GM18858 (cell line): ENCODE results near the gene CROCC.
"Not testable (repeated sequence)": the region's sequence is repeated elsewhere in the genome, so short reads cannot be mapped to it uniquely, and the experiment has no call there.

Experiments used
- ATAC-seq: cut with Tn5 transposase; IDR thresholded peaks from one replicate; pipeline ENCODE4 v1.9.1; 2021; ENCODE audit not compliant: unreplicated experiment

Gene CROCC

GRCh38 chr1:16964169-16964568 is 42.4 kb downstream of the CROCC start:
- ATAC-seq: not testable (repeated sequence)

GRCh38 chr1:16965486-16966067 is 43.8 kb downstream of the CROCC start:
- no peak for ATAC-seq

- no peak for ATAC-seq
These were observed 44.6 kb downstream of the CROCC start for GRCh38 chr1:16966282-16966681.

GRCh38 chr1:16967095-16967575 is 45.4 kb downstream of the CROCC start:
- ATAC-seq: no peak

- no peak for ATAC-seq
These were observed 46.2 kb downstream of the CROCC start for GRCh38 chr1:16967962-16968361.

- no peak for ATAC-seq
These were observed 46.6 kb downstream of the CROCC start for GRCh38 chr1:16968372-16968771.

GRCh38 chr1:16969057-16969611 is 47.4 kb downstream of the CROCC start:
- no peak for ATAC-seq

GRCh38 chr1:16969651-16970050 is 47.9 kb downstream of the CROCC start:
- no peak for ATAC-seq

GRCh38 chr1:16970132-16970910 is 48.6 kb downstream of the CROCC start:
- no peak for ATAC-seq

GRCh38 chr1:16971341-16972188 is 49.8 kb downstream of the CROCC start:
- ATAC-seq: no peak

- no peak for ATAC-seq
These were observed 50.6 kb downstream of the CROCC start for GRCh38 chr1:16972189-16972895.

GRCh38 chr1:16973215-16973614 is 51.5 kb downstream of the CROCC start:
- no peak for ATAC-seq

GRCh38 chr1:16975211-16975610 is 53.5 kb downstream of the CROCC start:
- ATAC-seq: no peak

GRCh38 chr1:16975838-16976237 is 54.1 kb downstream of the CROCC start:
- ATAC-seq: no peak

- no peak for ATAC-seq
These were observed 55.2 kb downstream of the CROCC start for GRCh38 chr1:16976966-16977365.

- ATAC-seq: no peak
These were observed 55.6 kb downstream of the CROCC start for GRCh38 chr1:16977377-16977776.

- ATAC-seq: no peak
These were observed 56.4 kb downstream of the CROCC start for GRCh38 chr1:16978139-16978538.

GRCh38 chr1:16978567-16979474 is 57.1 kb downstream of the CROCC start:
- no peak for ATAC-seq

- ATAC-seq: no peak
These were observed 58.0 kb downstream of the CROCC start for GRCh38 chr1:16979475-16980327.
